ENCODE measurements around the gene DPEP3.

DPEP3 gene

GRCh38 chr16:67966549-67967182 is 13.6 kb downstream of the DPEP3 start:
- no peak for DNase-seq

DNA sequence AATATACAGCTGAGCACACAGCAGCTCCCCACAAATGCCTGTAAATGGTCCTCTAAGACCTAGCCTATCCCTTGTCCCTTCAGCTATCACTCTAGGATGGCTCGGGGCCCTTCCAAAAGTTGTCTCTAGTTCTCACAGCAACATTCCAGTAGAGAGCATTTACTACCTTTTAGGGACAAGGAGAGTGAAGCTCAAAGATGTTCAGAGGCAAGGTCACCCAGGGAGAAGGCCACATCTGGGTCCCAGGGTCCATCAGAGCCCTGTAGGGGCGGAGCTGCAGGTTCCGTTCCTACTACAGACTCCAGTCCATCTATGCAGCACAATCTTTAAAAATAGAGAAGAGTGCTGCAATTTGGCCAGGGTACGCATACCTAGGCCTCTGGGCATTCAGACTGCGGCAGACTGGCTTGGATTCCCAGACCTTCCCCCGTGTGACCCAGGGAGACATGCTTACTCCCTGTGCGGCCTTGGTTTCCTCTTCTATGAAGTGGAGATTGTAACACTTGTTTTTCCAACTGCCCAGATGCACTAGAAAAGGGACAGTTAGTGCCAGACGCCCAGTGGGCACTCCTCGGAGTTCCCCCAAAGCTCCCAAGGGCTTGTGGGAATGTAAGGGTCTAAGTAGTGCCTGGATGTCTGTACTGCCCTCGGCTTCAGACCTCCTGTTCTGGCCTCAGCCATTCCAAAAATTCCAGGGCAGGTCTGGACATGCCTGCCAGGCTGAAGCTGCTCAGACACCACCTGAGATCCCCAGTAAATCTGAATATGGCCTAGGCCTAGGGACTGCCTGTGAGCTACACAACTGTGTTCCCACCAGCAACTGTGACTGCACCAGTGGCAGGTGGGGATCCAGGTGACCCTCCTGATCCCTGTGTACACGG is 14.4 kb downstream of the DPEP3 start:
- DNase-seq = no peak

GRCh38 chr16:67964477-67965131 is 15.7 kb downstream of the DPEP3 start:
- no peak for DNase-seq

- no peak for DNase-seq
These were observed 16.5 kb downstream of the DPEP3 start for GRCh38 chr16:67963662-67964321.

GRCh38 chr16:67963292-67963661 is 17.0 kb downstream of the DPEP3 start:
- DNase-seq = no peak

DNA sequence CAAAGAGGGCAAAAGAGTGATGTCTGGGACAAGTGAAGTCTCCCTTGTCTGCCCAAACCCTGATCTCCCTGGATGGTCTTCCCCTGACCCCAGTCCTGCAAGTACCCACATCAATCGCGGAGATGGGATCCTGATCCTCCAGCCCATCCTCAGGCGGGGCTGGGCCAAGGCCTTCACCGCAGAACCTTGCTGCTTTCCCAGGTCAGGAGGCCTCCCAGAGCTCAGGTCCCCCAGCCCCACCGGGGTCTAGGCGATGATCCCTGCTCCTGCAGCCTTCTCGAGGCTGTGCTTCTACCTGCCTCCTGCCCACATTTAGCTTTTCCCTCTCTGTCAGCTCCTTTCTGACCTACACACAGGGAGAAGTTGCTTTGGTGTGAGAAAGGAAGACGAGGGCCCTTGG is 18.2 kb downstream of the DPEP3 start:
- no peak for DNase-seq

- DNase-seq = no peak
These were observed 18.7 kb downstream of the DPEP3 start for GRCh38 chr16:67961551-67961957.

GRCh38 chr16:67959536-67960329 is 20.6 kb downstream of the DPEP3 start:
- no peak for DNase-seq

DNA sequence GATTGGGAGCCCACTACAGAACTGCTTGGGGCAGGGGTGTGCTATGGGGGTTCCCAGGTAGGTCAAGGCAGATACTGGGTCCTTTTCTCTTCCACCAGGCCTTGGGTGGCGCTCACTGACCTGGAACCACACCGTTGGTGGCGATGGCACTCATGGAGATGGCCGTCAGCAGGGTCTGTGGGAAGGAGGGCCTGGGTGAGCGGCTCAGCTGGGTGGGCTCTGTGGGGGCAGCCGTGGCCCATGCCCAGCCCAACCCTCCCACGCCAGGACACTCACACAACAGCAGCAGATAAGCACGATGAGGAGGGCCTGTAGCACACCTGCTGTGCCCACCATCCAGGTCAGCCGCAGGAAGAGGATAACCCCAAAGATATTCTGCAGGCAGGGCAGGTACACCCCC is 22.7 kb downstream of the DPEP3 start:
- no peak for DNase-seq

DNA sequence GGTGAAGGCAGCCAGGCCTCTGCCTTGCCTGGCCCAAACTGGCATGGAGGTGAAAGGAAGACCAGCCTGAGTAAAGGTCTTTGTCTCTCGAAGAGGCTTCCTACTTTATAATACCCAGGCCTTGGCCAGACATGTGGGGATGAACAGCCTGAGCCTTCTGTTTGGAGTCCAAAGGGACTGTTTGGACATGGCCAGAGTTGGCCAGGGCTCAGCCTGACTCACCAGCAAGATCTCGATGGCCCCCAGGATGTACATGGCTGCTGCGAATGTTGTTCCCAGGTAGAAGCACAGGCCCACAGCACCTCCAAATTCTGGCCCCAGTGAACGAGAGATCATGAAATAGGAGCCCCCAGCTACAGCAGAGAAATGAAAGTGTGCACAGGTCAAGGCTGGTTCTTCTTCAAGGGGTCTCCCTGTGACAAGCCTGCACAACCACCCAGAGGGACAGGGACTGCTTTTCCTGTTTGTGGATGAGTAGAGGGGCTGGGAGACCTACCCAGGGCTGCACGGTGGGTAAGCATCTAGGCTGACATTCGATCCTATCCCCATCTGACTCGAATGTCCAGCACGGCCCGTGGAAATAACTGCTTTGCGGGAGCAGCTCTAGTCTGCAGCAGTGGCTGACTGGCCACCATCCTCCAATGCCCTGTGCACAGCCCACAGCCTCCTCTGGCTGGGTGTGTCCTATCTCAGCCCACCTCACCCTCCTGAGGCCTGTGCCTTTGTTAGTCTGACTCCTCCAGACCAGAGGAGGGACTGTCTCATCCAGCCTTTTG is 25.7 kb downstream of the DPEP3 start:
- no peak for DNase-seq

DNA sequence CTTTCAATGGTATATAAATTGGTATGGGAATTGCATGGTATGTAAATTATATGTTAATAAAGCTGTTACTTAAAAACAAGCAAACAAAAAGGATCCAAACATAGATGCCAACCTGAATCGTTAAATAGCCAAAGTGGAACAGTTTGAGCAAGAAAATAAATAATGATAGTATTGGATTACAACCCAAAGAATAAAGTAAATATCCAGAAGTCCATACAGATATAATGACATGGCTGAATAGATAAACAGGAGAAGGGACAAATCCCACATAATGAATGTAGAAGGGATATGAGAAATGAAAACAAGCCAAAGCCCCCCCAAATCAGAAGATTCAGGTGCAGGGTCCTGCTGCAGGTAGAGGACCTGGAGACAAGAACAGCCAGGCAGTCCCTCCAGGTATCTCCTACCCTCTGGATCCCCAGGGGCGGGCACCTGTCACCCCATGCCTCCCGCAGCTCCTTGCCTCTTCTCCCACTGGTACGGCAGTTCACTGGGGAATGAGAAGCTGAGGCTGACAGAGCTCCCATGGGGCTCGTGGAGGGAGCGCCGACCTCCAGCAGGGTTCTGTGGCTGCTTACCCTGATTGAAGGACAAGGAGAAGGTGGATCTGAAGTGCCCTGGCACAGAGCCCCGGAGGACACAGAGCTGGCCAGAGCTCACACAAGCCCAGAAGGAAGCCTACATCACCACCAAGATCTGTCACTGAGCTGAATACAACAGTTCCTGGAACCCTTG is 26.5 kb downstream of the DPEP3 start:
- no peak for DNase-seq

DNA sequence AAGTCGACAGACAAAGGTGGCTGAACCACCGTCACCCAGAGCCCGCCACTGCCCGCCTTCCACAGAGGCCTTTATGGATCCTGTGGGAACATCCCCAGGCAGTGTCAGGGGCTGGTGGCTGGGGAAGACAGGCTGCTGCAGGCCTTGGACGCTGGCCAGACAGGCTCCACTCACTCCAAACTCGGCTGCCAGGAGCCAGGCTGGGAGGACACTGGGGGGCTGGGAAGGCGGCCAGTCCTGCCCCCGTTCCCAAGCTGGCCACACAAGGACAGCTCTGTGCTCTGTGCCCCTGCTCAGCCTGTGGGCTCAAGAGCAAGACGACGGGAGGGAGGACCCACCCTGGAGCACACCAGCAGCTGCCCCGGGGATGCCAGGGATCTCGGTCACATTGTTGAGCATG is 28.8 kb downstream of the DPEP3 start:
- no peak for DNase-seq

GRCh38 chr16:67950335-67950843 is 29.9 kb downstream of the DPEP3 start:
- DNase-seq = no peak

GRCh38 chr16:67949645-67950044 is 30.7 kb downstream of the DPEP3 start:
- DNase-seq = no peak

DNA sequence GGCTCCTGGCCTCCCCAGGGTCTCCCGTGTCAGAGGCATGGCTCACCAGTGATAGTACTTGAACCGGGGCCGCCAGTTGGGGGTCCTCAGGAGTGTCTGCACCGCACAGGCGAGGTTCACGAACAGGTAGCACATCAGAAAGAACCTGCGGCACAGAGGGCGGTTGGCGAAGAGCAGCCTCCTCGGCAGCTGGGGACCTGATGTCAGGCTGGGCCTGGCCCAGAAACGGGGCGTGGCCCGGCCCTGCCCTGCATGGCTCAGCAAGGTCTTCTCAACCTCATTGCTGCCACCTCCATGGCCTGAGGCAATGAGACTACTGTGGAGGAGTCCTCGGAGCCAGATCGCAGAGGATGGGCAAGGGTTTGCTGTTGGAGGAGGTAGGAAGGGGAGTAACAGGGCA is 32.3 kb downstream of the DPEP3 start:
- no peak for DNase-seq

GRCh38 chr16:67946966-67947558 is 33.2 kb downstream of the DPEP3 start:
- no peak for DNase-seq

GRCh38 chr16:67946128-67946569 is 34.1 kb downstream of the DPEP3 start:
- no peak for DNase-seq

DNA sequence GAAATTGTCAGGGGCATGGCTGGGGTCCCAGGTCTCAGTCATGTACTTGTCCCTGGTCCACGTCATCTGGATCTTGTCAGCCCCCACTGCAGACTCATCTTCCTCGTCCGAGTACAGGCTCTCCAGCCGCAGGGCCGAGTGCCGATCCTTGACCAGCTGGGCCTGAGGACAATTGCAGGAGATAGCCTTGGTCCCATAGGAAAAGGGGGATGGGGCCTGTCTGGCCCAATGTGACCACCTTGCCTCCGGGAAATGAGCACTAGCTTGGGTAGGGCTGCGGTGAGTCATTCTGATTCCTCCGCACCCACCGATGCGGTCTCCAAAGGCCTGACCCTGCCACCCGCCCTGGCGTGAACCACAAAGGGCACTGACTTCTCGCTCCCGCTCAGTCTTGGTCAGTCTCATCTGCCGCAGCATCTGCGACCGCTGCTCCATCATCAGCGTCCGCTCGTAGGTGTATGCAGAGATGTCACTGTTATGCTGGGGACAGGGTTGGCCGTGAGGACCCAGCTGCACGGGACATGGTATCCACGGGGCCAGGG is 34.8 kb downstream of the DPEP3 start:
- no peak for DNase-seq

DNA sequence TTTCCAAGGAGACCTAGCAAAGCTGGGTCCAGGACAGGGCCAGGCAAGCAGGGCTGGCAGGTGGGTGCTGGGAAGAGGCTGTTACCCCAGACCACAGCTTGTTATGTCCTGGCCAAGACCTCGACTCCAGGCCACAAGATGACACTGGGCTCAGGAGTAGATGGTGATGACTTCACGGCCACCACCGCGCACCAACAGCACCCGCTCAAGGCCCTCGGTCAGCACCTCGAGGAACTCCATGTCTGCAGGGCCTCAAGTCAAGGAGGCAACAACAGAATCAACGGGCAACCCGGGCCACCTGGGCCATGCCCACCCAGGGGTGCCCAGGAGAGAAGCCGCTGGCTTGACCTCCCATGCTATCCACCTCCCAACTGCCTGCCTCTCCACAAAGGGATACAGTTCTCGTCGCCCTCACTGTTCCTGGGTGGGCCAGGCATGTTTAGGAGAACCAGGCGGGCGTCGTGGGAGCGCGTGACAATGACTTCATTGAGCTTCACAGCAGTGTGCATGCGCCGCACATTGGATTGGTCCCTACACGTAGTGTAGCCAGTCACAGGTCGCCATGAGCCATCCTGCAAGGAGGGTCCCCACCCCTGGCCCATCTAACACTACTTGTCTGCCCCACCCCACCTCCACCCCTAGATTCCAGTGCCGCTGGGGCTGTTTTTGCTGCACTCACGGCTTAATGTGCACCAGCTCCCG is 35.5 kb downstream of the DPEP3 start:
- DNase-seq = no peak
